Stomach smooth muscle (tissue), 2 donors: Measurements from ENCODE around the gene XK.
"Not testable (repeated sequence)": the region's sequence is repeated elsewhere in the genome, so short reads cannot be mapped to it uniquely, and the experiment has no call there.

Experiments used
- H3K27ac ChIP-seq: one replicate; pipeline ENCODE4 v1.7.0; 2013; ENCODE audit warnings: mild to moderate bottlenecking, low read length, inconsistent platforms
- H3K27me3 ChIP-seq, 2 donors: one replicate each; pipeline ENCODE4 v1.7.0; 2013; ENCODE audit warnings: low read length in 2 of 2; ENCODE audit not compliant: insufficient read depth in 2 of 2, control insufficient read depth in 1 of 2
- H3K36me3 ChIP-seq, 2 donors: one replicate each; pipeline ENCODE4 v1.7.0; 2013; ENCODE audit warnings: low read length in 2 of 2; ENCODE audit not compliant: control insufficient read depth in 2 of 2, insufficient read depth in 2 of 2
- H3K4me1 ChIP-seq: one replicate; pipeline ENCODE4 v1.7.0; 2013; ENCODE audit warnings: low read length; ENCODE audit not compliant: control insufficient read depth, insufficient read depth
- H3K4me3 ChIP-seq, 2 donors: one replicate each; pipeline ENCODE4 v1.7.0; 2013; ENCODE audit warnings: low read length in 2 of 2
- H3K9ac ChIP-seq, 2 donors: one replicate each; pipeline ENCODE4 v1.7.0; 2013; ENCODE audit warnings: low read length in 2 of 2, mild to moderate bottlenecking in 1 of 2
- H3K9me3 ChIP-seq, 2 donors: one replicate each; pipeline ENCODE4 v1.7.0; 2013; ENCODE audit warnings: low read length in 2 of 2; ENCODE audit not compliant: control insufficient read depth in 2 of 2
- donor health status: healthy.
- donor health status: Pancreatic carcinoma.

The XK gene

DNA sequence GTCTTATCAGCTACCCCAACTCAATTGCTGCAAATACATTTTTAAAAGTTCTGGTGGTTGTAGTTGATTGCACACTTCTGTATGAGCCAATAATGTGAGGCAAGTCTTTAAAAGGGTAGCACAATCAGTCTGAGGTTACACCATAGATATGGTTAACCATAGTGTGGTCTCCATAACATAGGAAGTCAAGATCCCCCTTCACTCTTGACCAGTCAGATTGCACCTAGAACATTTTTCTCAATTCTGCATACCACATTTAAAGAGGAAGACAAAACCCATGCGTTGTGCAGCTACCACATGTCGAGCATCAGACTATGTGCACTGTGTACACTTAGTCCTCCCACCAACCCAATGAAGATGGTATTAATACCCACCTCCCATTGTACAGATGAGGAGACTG is 67.8 kb downstream of the XK start:
- H3K27me3 ChIP-seq, result no peaks in the 10 kb centered on the region
- no peak overlapping the region for H3K27ac ChIP-seq
- H3K9me3 ChIP-seq, result no peaks in the 10 kb centered on the region
- no peaks in the 10 kb centered on the region for H3K36me3 ChIP-seq
- no peak overlapping the region for H3K9ac ChIP-seq
- no peaks in the 10 kb centered on the region for H3K4me1 ChIP-seq
- no peak overlapping the region for H3K4me3 ChIP-seq

DNA sequence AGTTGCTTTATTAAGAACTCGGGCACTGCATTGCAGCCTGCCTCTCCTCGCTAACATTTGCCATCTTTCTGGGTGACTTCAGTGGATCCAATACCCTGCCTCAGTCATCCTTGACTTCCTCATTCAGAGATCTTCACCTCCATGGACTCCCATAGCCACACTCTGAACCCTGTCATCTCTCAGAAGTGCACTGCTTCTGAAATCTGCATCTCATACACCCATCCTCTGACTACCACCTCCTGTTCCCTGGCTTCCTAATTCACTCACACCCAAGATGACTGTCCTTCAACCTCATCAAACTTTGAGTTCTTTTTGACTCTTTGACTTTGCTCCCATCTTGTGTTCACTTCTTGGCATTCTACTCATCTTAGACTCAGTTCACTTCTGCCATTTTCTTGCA is 68.9 kb downstream of the XK start:
- H3K27me3 ChIP-seq, result no peaks in the 10 kb centered on the region
- H3K36me3 ChIP-seq, result no peaks in the 10 kb centered on the region
- H3K27ac ChIP-seq, result no peak overlapping the region
- no peaks in the 10 kb centered on the region for H3K9me3 ChIP-seq
- H3K4me3 ChIP-seq, result no peak overlapping the region
- no peaks in the 10 kb centered on the region for H3K4me1 ChIP-seq
- H3K9ac ChIP-seq, result no peak overlapping the region

DNA sequence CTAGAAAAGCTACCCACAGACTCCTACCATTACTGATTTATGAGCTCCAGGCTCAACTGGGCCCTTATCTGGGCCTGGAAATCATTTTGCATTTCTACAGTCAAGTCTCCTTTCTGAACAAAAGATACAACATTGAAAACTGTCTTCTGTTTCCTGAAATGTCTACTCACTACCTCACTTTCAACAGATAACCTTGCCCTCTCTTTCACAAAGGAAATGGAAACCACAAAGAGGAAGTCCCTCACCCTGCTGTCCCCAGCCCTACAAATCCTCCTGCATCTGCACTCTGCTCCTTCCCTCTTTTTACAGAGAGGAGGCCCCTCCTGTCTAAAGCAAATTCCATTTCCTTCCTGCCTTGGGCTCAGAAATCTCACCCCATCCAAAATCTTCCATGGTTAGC is 69.4 kb downstream of the XK start:
- Histone ChIP-seq H3K4me3 (no peak overlapping the region), H3K4me1 (no peaks in the 10 kb centered on the region), H3K9me3 (no peaks in the 10 kb centered on the region), H3K27ac (no peak overlapping the region), H3K27me3 (no peaks in the 10 kb centered on the region), H3K9ac (no peak overlapping the region), H3K36me3 (no peaks in the 10 kb centered on the region)

DNA sequence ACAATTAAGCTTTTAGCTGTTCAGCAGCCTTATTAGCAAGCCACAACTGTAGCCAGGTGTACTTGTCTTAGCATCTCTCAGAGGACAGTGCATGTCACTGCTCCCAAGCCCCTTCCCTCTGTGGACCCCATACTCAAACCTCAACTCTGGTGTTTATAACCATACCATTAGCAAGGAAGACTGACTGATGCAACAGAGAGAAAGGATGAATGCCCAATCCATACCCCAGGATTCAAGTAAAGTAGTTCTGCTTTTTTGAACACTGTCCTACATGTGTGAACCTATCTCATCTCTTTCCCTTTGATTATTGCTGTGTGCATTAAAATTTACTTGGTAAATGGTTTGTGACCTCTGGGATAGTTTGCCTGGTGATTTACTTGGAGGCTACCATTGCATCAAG is 71.5 kb downstream of the XK start:
- H3K9me3 ChIP-seq, result no peaks in the 10 kb centered on the region

GRCh38 chrX:37759351-37759750 is 73.8 kb downstream of the XK start:
- H3K27me3 ChIP-seq, result no peaks in the 10 kb centered on the region
- H3K9ac ChIP-seq, result no peak overlapping the region
- no peak overlapping the region for H3K4me3 ChIP-seq
- no peaks in the 10 kb centered on the region for H3K36me3 ChIP-seq
- no peaks in the 10 kb centered on the region for H3K4me1 ChIP-seq
- no peak overlapping the region for H3K27ac ChIP-seq
- no peaks in the 10 kb centered on the region for H3K9me3 ChIP-seq

More for the DNA sequence above, 71.5 kb downstream of the XK start:
- Histone ChIP-seq H3K9ac (no peak overlapping the region), H3K4me3 (no peak overlapping the region), H3K36me3 (no peaks in the 10 kb centered on the region), H3K4me1 (no peaks in the 10 kb centered on the region), H3K27ac (no peak overlapping the region), H3K27me3 (no peaks in the 10 kb centered on the region)

- Histone ChIP-seq H3K27me3 (no peaks in the 10 kb centered on the region), H3K27ac (no peak overlapping the region), H3K4me3 (no peak overlapping the region), H3K36me3 (no peaks in the 10 kb centered on the region), H3K4me1 (no peaks in the 10 kb centered on the region), H3K9ac (no peak overlapping the region), H3K9me3 (no peaks in the 10 kb centered on the region)
Observed at GRCh38 chrX:37759878-37760418, 74.4 kb downstream of the XK start.

DNA sequence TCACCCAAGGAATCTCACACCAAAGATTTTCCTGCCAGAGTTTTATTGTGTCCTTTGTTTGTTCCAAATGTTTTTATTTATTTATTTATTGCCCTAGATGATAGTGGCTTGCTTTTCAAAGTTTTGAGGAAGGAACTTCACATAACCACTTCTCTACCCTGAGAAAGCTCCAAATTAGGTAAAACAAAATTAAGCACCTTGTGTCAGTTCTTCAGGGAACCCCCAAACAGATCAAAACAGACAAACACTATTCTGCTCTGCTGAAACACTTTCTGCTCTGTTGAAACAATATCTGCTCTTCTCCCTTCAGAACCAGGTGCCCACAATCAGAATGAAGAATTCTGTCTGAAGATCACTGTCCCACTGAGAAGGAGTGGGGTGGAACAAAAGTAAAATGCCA is 77.8 kb downstream of the XK start:
- no peak overlapping the region for H3K4me3 ChIP-seq
- H3K27me3 ChIP-seq, result no peaks in the 10 kb centered on the region
- H3K9ac ChIP-seq, result no peak overlapping the region
- H3K4me1 ChIP-seq, result no peaks in the 10 kb centered on the region
- no peaks in the 10 kb centered on the region for H3K9me3 ChIP-seq
- no peak overlapping the region for H3K27ac ChIP-seq
- H3K36me3 ChIP-seq, result no peaks in the 10 kb centered on the region

GRCh38 chrX:37765507-37765906 is 79.9 kb downstream of the XK start:
- no peaks in the 10 kb centered on the region for H3K27me3 ChIP-seq
- H3K9me3 ChIP-seq, result no peaks in the 10 kb centered on the region

DNA sequence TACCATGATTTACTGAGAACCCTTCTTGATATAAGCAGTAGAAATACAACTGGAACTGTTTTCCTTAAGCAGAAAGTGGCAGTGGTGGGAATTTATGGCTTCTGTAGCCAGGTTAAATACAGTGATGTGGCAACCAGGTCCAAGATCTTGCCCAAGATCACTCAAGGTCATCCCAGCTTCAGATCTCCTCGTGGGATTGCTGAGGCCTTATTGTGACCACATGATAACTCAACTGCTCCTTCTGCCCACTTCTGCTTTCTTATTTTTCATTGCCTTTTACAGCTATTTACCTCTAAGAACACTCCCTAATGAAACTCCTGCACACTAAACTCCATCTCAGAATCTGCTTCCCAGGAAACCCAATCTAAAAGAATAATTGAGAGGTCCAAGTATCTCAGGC is 81.8 kb downstream of the XK start:
- H3K27me3 ChIP-seq, result no peaks in the 10 kb centered on the region
- H3K4me3 ChIP-seq, result no peak overlapping the region
- H3K36me3 ChIP-seq, result no peaks in the 10 kb centered on the region
- no peak overlapping the region for H3K27ac ChIP-seq
- H3K9me3 ChIP-seq, result no peaks in the 10 kb centered on the region
- no peaks in the 10 kb centered on the region for H3K4me1 ChIP-seq
- H3K9ac ChIP-seq, result no peak overlapping the region

More at GRCh38 chrX:37765507-37765906, 79.9 kb downstream of the XK start:
- Histone ChIP-seq H3K4me3 (no peak overlapping the region), H3K36me3 (no peaks in the 10 kb centered on the region), H3K27ac (no peak overlapping the region), H3K4me1 (no peaks in the 10 kb centered on the region), H3K9ac (no peak overlapping the region)

GRCh38 chrX:37768866-37769265 is 83.3 kb downstream of the XK start:
- H3K4me1 ChIP-seq, H3K27ac ChIP-seq, H3K9me3 ChIP-seq: not testable (repeated sequence)

DNA sequence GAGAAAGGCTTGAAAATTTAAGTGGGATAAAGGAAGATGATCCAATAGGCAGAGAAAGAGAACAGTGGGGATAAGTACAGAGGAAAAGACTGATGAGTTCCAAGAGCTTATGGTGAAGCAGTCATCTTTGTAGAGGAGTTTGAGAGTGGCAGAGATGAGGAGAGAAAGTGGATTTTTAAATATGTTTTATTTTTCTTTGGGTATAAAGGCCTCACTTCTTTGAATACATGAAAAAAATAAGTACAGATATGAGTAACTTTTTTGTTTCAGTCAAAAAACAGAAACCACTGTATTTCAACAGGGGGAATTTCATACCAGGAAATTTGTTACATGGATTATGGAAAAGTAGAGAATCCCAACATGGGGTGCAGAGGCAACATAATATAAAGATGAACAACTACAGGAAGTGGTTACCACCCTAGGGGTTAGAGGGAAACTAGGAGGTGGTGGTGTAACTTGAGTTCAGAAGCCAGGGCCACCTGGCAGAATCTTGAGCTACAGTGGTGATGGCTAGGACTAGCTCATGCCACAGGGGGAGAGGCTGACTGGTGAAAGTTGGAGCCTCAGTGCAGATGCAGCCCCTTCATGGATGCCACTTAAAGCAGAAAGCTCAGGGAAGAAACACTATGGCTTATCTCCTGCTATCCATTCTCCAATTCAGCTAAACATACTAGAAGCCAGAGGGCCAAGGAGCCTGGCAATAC is 90.8 kb downstream of the XK start:
- H3K27me3 ChIP-seq, result no peaks in the 10 kb centered on the region
- no peak overlapping the region for H3K9ac ChIP-seq
- no peaks in the 10 kb centered on the region for H3K36me3 ChIP-seq
- no peak overlapping the region for H3K4me3 ChIP-seq
- H3K9me3 ChIP-seq, result no peaks in the 10 kb centered on the region
- H3K27ac ChIP-seq, result no peak overlapping the region
- no peaks in the 10 kb centered on the region for H3K4me1 ChIP-seq

More at GRCh38 chrX:37768866-37769265, 83.3 kb downstream of the XK start:
- H3K27me3 ChIP-seq, H3K36me3 ChIP-seq, H3K9ac ChIP-seq, H3K4me3 ChIP-seq: not testable (repeated sequence)
